Measurements from ENCODE around the gene RBBP5.

RBBP5 gene

DNA sequence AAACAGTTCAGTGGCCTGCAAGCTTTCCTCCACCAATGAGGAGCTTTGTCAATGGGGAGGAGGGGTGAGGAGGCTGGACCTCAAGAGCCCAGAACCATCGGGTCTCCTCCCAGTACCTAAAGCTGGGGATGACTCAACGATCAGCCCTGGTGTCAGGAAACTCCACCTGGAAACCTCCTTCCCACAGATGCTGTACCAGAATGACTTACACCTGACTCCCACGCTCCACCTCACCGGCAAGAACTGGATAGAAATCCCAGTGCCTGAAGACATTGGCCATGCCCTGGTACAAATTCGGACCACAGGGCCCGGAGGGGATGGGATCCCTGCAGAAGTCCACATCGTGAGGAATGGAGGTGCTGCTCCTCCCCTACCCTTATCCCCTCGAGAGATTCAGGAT lies 48.9 kb downstream of the RBBP5 start:
- no peak for DNase-seq

DNA sequence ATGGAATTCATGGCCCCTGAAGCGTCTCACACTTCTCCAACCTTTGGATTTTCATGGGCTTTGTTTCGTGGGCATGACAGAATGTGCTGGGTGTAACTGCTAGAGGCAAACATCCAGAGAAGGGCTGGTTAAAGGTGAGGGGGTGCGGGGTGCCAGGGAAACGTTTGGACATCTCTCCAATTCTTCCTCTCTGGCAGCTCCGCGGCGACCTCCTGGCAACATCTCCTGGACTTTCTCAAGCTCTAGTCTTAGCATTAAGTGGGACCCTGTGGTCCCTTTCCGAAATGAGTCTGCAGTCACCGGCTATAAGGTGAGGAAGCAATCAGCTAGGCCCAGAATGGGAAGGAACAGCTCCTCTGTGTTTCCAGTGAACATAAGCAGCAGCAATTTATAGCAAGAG lies 49.5 kb downstream of the RBBP5 start:
- DNase-seq = no peak

DNA sequence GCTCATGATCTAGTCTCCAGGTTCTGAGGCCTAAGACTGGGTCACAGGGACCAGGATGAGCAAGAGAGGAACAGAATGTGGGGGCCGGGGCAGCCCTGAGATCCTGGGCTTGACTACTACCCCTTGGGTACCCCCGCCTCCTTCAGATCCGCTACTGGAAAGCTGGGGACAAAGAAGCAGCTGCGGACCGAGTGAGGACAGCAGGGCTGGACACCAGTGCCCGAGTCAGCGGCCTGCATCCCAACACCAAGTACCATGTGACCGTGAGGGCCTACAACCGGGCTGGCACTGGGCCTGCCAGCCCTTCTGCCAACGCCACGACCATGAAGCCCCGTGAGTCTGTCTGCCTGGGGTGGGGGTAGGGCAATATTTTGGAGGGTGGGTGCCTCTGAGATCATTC lies 50.0 kb downstream of the RBBP5 start:
- no peak for DNase-seq

DNA sequence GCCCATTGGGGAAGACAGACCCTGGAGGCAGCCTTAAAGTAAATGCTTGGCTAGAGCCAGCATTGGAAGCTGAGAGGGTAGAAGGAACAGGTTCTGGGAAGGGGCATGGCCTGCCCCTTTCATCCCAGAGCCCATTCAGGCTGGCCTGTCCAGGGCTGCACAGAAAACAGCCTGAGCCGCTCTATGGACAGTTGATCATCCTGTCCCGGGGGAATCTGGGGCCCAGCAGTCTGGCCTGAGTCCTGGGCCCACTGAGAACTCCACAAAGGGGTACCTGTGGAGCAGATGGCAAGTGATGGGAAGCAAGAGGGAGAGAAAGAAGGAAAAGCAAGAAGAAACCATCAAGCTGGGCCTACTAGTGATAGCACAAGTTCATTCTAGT lies 50.8 kb downstream of the RBBP5 start:
- no peak for DNase-seq

DNA sequence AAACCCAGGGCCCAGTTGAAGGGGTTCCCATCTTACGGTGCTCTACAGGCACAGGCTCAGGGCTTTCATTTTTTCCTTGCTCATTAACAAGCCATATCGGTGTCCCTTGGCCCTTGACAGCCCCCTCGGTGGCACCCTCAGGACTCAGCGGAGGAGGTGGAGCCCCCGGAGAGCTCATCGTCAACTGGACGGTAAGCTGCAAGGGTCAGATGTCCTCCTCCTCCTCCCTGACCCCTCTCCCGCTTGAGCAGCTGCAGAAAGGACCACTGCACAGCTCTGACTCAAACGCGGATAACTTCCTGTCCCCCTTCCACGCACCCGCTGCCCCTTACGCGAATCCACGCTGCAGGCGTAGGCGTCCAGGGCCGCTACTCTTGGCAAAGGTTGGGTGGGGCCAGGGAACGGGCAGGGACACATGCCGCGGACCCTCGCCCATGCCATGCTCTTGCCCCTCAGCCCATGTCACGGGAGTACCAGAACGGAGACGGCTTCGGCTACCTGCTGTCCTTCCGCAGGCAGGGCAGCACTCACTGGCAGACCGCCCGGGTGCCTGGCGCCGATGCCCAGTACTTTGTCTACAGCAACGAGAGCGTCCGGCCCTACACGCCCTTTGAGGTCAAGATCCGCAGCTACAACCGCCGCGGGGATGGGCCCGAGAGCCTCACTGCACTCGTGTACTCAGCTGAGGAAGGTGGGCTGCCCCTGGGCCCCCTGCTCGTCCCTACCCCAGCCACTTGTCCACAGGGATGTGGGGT lies 52.2 kb downstream of the RBBP5 start:
- DNase-seq = no peak

DNA sequence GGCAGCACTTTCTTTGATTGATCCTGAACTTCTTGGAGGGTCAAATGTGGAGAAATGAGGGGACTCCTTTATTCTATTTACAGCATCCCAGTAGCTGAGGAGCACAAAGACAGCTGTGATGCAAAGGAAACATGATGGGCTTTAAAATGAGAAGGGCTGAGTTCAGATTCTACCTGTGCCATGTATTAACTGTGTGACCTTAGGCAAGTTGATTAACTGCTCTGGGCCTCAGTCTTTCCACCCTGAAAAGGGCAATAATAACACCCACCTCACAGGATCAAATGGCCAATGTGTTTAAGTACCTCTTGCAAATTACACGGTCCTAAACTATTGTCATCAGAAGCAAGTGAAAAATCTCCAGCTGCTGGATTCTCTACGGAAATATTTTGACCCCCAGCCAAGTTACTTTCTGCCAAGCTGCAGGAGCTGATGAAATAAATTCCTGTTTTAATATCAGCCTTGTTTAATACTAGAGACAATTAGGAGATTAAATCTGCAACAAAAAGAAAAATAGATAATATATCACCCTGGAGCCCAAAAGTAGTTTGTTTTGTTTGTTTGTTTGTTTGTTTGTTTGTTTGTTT lies 53.2 kb downstream of the RBBP5 start:
- no peak for DNase-seq

DNA sequence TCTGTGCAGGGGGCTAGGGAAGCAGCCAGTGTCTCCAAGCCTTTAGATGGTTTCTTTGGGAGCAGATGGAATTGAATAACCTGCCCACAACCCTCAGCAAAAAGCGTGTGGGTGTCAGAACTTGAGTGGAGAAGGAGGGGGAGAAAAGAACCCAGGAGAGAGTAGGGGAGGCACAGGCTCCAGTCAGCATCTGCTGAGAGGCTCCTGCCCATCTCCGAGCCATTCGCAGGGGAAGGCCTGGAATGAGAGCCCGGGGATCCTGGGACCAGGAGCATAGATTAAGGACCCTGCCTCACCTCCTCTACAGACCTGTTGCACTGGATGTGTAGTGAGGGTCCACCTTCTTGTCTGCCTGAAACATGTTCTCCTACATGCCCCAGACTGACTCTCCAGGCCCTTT lies 53.8 kb downstream of the RBBP5 start:
- DNase-seq = no peak

DNA sequence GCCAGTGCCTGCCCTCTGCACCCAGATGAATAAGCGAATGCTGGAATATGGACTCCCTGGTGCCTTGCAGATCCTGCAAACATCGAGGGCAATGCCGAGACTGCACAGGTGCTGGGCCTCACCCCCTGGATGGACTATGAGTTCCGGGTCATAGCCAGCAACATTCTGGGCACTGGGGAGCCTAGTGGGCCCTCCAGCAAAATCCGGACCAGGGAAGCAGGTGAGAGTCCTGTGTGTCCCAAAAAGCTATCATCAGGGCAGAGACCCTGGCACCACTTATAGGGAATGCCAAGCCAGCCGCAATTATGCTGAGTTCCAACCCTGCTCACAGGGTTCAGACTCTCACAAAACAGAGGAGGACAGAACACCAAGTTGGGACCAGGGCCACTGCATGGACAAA lies 54.7 kb downstream of the RBBP5 start:
- no peak for DNase-seq

DNA sequence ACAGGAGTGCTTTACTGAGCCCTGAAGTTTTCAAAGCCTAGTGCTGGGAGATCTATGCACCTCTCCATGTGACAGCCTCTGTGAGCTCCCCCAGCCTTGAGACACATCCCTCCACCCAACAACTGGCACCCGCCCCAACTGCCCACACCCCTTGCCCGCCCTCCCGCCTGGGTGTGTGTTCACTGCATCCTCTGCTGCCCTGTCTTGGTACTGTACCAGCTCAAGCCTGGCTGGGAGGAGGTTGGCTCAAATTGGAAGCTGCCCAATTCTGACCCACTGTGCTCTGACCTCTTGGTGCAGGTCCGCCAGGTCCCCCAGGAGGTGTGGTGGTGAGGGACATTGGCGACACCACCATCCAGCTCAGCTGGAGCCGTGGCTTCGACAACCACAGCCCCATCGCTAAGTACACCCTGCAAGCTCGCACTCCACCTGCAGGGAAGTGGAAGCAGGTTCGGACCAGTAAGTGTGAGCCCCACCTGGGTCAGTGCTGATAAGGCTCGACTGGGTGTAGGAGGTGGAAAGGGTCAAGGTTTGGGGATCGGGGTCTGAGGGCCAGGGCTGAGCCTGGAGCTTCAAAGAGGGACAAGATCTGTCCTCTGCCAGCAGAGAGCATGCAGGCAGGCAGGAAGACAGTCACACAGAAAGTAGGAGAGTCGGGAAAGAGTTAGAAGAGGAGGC lies 55.5 kb downstream of the RBBP5 start:
- no peak for DNase-seq

DNA sequence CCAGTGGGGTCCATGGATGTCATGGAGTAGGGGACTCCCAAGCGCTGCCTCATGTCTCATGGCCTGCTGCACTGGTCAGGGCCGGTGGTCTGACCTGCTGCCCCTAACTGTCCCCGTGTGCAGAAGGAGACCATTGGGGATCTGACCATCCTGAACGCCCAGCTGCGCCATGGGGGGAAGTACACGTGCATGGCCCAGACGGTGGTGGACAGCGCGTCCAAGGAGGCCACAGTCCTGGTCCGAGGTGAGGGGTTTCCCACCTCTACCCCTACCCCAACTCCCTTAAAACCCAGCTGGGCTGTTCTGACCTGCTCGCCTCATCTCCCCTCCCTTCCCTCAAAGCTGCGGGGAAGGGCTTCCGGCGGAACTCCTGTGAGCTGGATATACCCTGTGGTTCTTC lies 56.1 kb downstream of the RBBP5 start:
- DNase-seq = no peak

DNA sequence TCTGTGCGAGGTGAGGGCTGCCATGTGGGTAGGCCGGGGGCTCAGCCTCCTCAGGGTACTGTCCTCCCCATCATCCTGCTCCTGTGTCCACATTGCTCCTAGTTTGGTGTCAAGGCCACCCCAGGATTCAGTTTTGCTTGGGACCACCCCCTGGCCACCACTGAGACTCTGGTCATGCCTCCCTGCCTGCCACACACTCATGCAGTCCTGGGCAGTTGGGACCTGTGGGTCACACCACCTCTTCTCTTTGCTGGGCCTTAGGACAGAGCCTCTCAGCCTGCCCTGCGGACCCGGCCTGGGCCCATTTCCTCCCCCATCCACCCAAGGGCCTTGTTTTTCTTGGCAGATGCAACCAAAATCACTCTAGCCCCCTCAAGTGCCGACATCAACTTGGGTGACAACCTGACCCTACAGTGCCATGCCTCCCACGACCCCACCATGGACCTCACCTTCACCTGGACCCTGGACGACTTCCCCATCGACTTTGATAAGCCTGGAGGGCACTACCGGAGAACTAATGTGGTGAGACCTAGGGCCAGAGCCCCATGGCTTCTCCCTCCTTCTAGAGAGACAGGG lies 56.9 kb downstream of the RBBP5 start:
- DNase-seq = no peak

DNA sequence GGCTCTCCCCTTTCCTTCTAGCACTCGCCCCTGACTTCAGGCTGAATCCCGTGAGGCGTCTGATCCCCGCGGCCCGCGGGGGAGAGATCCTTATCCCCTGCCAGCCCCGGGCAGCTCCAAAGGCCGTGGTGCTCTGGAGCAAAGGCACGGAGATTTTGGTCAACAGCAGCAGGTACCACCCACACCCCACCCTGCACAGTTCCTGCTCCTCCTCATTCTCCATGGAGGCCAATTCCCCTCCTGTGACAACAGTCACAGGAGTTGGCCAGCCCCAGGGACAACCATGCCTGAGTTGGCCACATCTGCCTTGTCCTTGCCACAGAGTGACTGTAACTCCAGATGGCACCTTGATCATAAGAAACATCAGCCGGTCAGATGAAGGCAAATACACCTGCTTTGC lies 57.5 kb downstream of the RBBP5 start:
- no peak for DNase-seq

DNA sequence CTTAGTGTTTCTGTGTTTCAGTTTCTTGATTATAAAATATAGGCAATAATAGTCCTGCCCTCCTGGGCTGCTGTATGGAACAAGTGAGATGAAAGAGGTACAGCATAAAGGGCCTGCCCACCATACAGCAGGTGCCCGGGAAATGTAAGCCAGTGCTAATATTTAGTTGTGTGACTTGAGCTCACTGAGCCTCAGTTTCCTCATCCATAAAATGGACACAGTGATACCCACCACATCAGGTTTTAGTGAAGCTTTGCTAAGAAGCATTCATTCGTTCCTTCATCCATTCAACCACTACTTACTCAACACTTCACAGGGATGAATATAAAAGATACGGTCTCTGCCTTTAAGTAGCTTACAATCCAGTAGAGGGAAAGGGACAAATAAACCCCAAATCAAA lies 58.9 kb downstream of the RBBP5 start:
- DNase-seq = no peak

DNA sequence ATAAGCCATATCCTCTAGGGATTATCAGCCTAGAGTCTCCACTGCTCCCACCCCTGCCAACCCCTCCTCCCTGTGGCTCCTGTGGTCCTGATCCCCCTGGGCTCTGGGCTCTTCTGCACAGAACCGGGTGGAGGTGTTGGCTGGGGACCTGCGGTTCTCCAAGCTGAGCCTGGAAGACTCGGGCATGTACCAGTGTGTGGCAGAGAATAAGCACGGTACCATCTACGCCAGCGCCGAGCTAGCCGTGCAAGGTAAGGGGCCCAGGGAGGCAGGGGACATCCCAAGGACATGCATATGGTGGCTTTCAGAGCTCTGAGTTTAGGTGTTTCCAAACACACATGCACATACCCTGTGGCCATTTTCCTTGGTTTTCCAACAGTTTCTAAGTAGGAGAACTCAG lies 59.5 kb downstream of the RBBP5 start:
- no peak for DNase-seq

DNA sequence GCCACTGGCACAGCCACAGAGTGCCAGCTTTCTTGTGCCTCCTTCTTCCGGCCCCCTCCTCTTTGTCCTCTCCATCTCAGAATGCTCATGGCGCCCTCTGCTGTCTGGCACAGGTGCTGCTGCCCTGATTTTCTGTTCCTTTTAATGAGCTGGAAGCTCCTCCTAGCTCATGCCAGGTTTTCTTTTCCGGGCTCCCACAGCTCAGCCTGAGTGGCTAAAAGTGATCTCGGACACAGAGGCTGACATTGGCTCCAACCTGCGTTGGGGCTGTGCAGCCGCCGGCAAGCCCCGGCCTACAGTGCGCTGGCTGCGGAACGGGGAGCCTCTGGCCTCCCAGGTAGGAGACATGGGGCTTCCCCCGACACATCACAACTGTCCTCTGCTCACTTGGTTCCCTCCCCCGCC lies 60.1 kb downstream of the RBBP5 start:
- peak; percentile 89 for DNase-seq

DNA sequence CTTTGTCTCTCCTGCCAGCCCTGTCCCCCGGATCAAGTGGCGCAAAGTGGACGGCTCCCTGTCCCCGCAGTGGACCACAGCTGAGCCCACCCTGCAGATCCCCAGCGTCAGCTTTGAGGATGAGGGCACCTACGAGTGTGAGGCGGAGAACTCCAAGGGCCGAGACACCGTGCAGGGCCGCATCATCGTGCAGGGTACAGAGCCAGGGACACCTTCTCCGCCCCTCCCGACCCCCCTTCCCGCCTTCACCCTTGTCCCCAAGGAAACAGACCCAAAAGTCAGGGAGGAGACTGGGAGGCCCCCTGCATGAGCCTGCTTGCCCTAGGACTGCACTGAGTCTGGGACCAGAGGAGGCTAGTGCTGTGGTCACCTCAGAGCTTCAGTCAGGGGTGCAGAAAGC lies 60.6 kb downstream of the RBBP5 start:
- DNase-seq = no peak

DNA sequence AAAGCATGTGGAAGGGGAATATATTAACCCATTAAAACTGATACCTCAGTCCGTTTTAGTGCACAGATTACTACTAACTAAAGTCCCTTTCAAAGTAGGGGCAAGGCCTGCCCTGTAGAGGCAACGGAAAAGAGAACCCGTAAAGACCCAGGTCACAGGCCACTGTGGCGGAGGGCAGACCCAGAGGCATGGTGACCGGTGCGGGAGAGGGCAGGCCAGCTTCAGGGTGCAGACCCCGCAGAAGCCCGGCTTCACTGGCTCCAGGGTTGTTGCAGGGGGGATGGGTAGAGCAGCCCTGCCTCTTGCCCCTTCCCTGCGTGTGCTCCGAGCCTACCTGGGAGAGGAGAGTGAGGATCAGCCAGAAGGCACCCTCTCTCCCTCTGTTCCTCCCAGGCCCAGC lies 61.0 kb downstream of the RBBP5 start:
- DNase-seq = no peak

DNA sequence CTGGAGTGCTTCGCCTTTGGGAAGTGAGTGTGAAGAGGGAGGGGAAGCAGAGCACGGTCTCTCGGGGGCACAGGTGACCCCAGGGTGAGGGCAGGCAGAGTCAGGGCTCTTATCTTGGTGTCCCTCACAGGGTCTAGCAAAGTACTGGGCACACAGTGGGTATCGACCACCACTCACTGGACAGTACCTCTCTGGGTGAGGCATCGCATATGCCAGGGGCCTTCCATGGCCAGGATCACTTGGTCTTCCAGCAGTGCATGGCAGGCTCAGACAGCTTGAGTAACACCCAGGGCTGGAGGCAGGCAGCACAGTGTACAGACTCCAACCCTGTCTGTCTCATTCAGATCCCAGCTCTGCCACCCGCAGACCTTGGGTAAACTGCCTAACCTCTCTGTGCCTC lies 62.1 kb downstream of the RBBP5 start:
- DNase-seq = no peak

DNA sequence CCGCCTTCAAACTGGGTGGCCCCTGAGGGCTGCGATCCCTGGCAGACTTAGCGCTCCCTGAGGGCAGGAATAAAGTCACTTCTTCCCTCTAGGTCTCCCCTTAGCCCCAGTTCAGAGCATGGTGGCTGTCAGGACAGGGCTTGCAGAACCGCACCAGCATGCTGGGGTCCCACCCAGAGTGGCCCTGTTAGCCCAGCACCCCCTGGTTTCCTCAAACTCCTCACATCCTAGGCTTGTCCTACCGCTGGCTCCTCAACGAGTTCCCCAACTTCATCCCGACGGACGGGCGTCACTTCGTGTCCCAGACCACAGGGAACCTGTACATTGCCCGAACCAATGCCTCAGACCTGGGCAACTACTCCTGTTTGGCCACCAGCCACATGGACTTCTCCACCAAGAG lies 62.9 kb downstream of the RBBP5 start:
- DNase-seq = no peak

DNA sequence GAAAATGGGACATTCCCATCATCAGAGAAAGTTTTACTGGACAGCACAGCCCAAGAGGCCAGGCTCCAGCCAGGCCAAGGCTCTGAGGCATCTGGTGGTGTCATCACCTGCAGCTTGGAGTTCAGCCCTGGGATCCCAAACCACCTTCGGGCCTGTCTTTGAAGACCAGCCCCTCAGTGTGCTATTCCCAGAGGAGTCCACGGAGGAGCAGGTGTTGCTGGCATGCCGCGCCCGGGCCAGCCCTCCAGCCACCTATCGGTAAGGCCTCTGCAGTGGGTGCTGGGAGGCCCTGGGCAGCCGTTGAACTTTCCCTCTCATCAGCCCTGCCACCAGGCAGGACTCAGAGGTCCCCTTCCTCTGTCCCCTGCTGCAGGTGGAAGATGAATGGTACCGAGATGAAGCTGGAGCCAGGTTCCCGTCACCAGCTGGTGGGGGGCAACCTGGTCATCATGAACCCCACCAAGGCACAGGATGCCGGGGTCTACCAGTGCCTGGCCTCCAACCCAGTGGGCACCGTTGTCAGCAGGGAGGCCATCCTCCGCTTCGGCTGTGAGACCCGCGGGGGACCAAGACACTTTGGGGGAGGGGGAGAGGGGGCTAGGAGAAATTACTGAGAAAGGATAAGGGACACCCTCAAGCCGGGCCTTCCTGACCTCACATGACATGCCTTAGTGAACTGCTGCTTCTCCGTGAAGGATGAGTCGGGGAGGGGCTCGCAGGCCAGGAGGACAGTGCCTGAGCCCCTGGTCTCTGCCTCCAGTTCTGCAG lies 63.8 kb downstream of the RBBP5 start:
- no peak for DNase-seq

DNA sequence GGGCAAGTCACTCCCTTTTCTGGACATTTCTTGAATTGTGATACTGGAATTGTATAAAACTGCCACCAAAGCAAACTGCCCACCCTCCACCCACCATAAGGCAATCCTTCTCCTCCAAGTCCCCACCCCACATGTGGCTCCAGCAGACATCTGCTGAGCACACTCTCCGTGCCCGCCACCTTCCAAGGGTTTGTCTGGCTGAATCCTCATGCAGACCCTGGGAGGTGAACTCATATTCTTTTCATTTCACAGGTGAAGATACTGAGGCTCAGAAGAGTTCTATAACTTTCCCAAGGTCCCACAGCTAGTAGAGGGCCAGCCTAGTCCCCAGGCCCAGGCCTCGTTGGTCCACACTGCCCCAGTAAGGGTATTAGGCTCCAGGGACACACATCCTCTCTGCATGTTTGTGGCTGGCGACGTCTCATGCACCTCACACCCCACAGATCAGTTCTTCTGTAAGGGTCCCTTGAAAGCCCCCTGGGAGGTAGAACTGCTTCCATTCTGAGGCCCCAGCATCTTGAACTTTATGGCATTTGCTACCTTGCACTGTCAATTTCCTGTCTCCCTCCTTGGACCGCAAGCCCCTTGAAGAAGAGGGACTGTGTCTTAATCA lies 64.7 kb downstream of the RBBP5 start:
- DNase-seq = no peak

DNA sequence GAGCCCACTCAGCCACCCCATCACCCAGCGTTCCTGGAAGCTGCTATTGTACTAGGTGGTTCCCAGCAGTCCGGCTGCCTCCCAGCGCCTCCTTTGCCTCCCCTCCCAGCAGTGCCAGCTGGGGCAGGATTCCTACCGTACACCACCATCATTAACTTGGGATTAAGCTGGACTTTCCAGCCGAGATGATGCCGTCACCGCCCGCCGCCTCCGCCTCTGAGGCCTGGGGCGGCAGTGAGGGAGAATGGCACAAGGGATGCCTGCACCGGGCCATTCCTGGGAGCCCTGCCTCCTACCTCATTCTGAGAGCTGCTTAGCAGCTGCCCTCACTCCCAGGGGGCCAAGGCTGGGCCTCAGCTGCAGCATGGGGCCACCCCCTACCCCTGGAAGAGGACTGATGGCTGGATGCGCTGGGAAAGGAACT lies 65.6 kb downstream of the RBBP5 start:
- peak; percentile 18 for DNase-seq

DNA sequence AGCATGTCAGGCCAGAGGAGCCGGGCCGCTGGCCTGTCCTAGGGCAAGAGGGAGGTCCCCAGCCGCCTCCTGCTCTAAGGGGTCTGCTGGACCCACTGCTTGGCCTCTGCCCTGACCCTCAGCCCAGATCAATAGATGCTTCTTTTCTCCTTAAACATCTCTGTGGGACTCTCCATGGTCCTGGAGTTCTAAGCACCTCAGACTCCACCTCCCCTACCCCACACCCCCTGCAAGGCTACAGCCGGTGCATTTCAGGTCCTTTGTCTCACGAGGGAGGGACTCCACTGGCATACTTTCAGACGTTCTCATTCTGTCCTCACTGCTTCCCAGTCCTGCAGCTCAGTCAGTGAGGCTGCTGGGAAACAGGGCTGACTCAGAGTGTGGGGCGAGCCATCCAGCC lies 67.8 kb downstream of the RBBP5 start:
- no peak for DNase-seq
